Activated CD4-positive, alpha-beta T cell treated with anti-CD3 and anti-CD28 coated beads for 36 hours (primary cell): ENCODE measurements around the gene NR2E1. TPM values are rescaled to one million over a fixed set of nuclear protein-coding genes. Genes with fewer than 3 reads are reported as not detected.

Experiments
- ATAC-seq: fragments of 200-7000 bp; cut with Tn5 transposase; one replicate; pipeline ENCODE4 v1.10.0; 2021; ENCODE audit warnings: mild to moderate bottlenecking, moderate library complexity
- CTCF ChIA-PET: fragments of 350-600 bp; sonication (Branson Sonifier 250); formaldehyde crosslinking; loops from one replicate; lab custom pipeline; 2021; ENCODE audit warnings: antibody characterized with exemption; lab: Charles Lee
- POLR2A ChIA-PET: fragments of 350-600 bp; sonication (Branson Sonifier 250); formaldehyde crosslinking; loops from one replicate; lab custom pipeline; 2021; ENCODE audit warnings: antibody characterized with exemption, inconsistent platforms; lab: Charles Lee
- DNase-seq: peaks from one replicate; pipeline ENCODE4 v3.0.0-alpha.2; 2020
- H3K27ac Mint-ChIP-seq: one replicate; pipeline ENCODE4 v1.8.0; 2021; ENCODE audit warnings: mixed read lengths
- H3K27me3 Mint-ChIP-seq: one replicate; pipeline ENCODE4 v1.8.0; 2021; ENCODE audit warnings: mixed read lengths
- H3K36me3 Mint-ChIP-seq: one replicate; pipeline ENCODE4 v1.8.0; 2021; ENCODE audit warnings: low read depth, mixed read lengths
- H3K4me1 Mint-ChIP-seq: one replicate; pipeline ENCODE4 v1.8.0; 2021; ENCODE audit warnings: mixed read lengths
- H3K4me3 Mint-ChIP-seq: one replicate; pipeline ENCODE4 v1.8.0; 2021; ENCODE audit warnings: mild to moderate bottlenecking, moderate library complexity, mixed read lengths
- H3K9me3 Mint-ChIP-seq: one replicate; pipeline ENCODE4 v1.8.0; 2021; ENCODE audit warnings: low read depth, mixed read lengths
- intact Hi-C, 2 experiments: fragments of 100-400 bp; cut with DNase I in 1 of 2; cut with micrococcal nuclease in 1 of 2; formaldehyde crosslinking; loops; one replicate each; pipeline versions ENCODE4 v1.14.2 to v1.15.1; 2022 to 2024; cut with DNase I, micrococcal nuclease
- total RNA-seq, 2 experiments: library from RNA; stranded (reverse); gene quantifications; one replicate each; pipeline ENCODE4 v1.2.3, GENCODE V29; 2021

NR2E1 gene
- total RNA-seq, 2 experiments from 2014 or later = not detected

DNA sequence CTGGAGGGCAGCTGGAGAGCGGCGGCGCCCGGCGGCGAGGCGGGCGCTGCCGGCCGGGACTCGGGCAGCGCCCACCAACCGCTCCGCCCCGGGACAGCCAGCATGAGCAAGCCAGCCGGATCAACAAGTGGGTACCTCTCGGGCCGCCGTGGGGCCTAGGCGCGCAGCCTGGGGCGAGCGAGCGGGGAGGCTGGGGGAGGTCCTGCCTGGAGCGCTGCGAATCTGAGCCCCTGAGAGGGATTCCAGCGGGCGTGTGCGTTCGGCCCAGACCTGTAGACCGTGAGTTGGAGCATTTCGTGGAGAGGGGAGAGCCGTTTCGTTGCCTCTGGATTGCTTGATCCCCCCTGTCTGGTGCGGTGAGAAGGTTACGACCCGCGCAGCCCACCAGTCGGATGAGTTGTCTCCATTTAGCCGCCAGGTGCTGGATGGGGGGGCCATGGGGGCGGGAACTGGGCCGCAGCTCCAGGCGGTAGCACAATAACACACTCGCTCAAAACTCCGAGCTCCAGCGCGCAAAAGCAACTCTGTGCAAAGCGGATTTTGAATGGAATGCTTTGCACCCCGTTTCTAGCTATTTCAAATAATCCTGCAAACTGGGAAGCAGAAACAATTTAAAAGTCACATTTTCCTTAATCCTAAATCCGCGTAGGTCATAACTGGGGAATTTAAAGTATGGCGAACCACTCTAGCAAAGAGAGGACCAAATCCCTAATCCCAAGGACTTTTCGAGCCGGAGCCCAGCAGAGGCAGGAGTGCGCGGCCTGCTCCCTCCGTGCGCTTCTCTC is 1.0 kb downstream of the NR2E1 start:
- DNase-seq = no peak
- intact Hi-C loops = loop anchor here (1.0 to 5.0 kb wide), 3 partner anchors 9 to 680 kb away; no protein-coding TSS in a partner anchor
- ATAC-seq = no peak
- Mint-ChIP-seq H3K36me3 (no peaks in the 10 kb centered on the region), H3K27ac (no peak overlapping the region), H3K9me3 (no peaks in the 10 kb centered on the region), H3K4me1 (peaks cover 40% of the 10 kb centered on the region), H3K27me3 (peaks cover 81% of the 10 kb centered on the region), H3K4me3 (peak overlapping the region; percentile 38)
- CTCF ChIA-PET = interaction anchor here (0.6 to 2.8 kb wide), 3 partner anchors 8 to 19 kb away, joined by 3 to 8 read pairs (median 3); no protein-coding TSS in a partner anchor
- POLR2A ChIA-PET = no interaction called here

DNA sequence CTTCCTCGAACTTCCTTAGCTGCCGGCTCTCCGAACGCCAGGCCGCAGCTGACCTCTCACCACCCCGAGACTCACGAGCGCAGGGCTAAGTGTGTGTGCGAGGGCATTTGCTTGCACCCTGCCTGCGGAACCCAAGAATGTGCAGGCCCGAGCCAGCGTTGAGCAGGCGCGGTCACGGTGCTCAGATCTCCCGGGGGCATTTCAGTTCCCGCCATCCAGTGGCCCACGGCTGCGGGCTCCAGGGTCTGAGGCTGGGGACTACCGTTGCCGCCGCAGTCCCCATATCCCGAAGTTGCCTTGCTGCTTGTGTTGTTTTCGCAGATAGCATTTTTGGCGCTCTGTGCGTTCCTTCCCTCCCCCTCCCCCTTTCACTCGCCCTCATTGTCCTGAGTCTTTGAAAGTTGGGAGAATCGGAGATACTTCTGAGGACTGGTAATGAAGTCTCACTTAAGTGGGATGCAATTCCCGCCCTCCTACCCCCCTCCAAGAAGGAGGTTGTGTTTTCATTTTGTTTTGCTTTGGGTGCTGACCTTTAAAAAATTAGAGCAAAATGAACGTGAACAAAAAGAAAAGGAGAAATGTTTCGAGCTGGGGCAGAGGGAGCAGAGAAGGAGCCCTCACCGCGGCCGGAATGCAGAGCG is 1.7 kb downstream of the NR2E1 start:
- Mint-ChIP-seq H3K27me3 (peaks cover 84% of the 10 kb centered on the region), H3K9me3 (no peaks in the 10 kb centered on the region), H3K36me3 (no peaks in the 10 kb centered on the region), H3K4me3 (peak overlapping the region; percentile 38), H3K4me1 (peaks cover 40% of the 10 kb centered on the region), H3K27ac (no peak overlapping the region)
- intact Hi-C loops = loop anchor here (1.0 to 5.0 kb wide), 3 partner anchors 9 to 680 kb away; no protein-coding TSS in a partner anchor
- ChIA-PET CTCF (interaction anchor here (0.6 to 2.8 kb wide), 3 partner anchors 8 to 510 kb away, joined by 3 to 8 read pairs (median 6); no protein-coding TSS in a partner anchor), POLR2A (interaction anchor here (1.0 kb wide), 1 partner anchor 9 kb away, joined by 3 read pairs; no protein-coding TSS in a partner anchor)
- DNase-seq (no peak), ATAC-seq (no peak)

DNA sequence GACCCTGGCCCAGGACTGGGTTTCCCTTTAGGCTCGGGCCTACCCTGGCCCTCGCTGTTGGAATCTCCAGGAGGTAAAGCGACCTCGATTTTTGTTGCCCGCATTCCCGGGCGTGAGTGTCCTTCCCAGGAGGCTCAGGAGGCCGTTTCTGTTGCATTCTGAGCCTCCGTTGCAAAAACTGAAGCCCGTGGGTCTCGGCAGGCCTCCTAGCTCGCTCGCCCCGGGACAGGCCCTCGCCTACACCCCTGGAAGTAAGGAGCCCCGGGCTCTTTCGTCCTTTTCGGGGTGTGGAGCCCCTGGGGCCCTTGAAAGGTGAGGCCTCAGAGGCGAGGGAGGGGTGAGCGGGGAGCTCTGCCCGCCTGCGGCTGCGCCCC is 2.3 kb downstream of the NR2E1 start:
- peak overlapping the region; percentile 38 for H3K4me3 Mint-ChIP-seq
- no peak for DNase-seq
- intact Hi-C loops = loop anchor here in 1 of 2 experiments (5.0 kb wide), 1 partner anchor 681 kb away; no protein-coding TSS in a partner anchor
- H3K36me3 Mint-ChIP-seq = no peaks in the 10 kb centered on the region
- ChIA-PET CTCF (interaction anchor here (1.3 to 2.8 kb wide), 4 partner anchors 9 to 510 kb away, joined by 5 to 8 read pairs (median 7); no protein-coding TSS in a partner anchor), POLR2A (interaction anchor here (1.0 kb wide), 1 partner anchor 10 kb away, joined by 3 read pairs; no protein-coding TSS in a partner anchor)
- no peak overlapping the region for H3K27ac Mint-ChIP-seq
- ATAC-seq = no peak
- H3K4me1 Mint-ChIP-seq = peaks cover 40% of the 10 kb centered on the region
- H3K27me3 Mint-ChIP-seq = peaks cover 85% of the 10 kb centered on the region
- no peaks in the 10 kb centered on the region for H3K9me3 Mint-ChIP-seq

DNA sequence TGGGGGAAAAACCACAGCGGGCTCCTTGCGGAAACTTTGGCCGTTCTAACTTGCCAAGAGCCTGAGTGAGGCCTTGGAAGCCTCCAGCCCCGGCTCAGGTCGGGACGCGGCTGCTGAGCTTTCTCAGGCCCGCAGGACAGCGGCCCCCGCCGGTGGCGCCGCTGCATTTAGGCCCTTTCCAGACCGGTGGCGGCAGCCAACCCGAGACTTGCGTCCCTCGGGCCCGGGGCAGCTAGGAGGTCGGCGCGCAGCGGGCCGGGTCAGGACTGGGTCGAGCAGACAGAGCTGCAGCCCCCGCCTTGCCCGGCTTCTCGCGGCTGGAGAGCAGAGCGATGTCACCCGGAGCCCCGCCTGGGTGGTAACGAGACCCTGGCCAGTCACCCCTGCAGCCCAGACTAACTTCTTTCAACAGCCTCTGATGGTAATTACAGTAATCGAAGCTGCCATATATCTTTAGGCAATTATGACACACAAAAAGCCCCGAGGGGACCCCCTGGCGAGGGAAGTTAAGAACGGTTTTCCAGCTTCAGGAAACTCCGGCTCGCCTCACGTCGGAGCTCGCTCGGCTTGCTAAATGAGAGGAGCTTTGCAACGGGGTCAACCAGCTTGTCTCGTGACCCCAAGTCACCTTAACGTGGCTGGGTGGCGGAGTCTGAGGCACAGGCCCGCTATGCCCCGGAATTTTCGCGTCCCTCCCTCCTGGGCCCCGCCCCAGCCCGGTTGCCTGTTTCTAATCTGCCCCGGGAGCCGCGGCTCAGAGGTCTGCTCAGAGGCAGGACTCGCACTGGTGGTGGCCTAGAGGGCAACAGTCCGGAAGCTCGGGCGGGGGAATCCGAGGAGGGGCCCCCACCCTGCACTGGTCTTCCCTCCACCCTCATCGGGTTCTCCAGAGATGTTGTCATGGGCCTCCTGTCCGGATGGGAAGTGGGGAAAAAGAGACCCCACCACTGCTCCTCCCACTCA is 3.0 kb downstream of the NR2E1 start:
- ATAC-seq (peak; percentile 54), DNase-seq (peak; percentile 46)
- Mint-ChIP-seq H3K36me3 (no peaks in the 10 kb centered on the region), H3K27me3 (peaks cover 81% of the 10 kb centered on the region), H3K4me1 (peaks cover 40% of the 10 kb centered on the region), H3K27ac (no peak overlapping the region), H3K4me3 (peak overlapping the region; percentile 49), H3K9me3 (no peaks in the 10 kb centered on the region)
- ChIA-PET CTCF (interaction anchor here (0.9 to 2.8 kb wide), 7 partner anchors 8 to 511 kb away, joined by 3 to 8 read pairs (median 5); no protein-coding TSS in a partner anchor), POLR2A (interaction anchor here (0.6 to 1.0 kb wide), 2 partner anchors 11 to 49 kb away, joined by 3 read pairs; no protein-coding TSS in a partner anchor)
- intact Hi-C loops = loop anchor here in 1 of 2 experiments (5.0 kb wide), 1 partner anchor 681 kb away; no protein-coding TSS in a partner anchor

DNA sequence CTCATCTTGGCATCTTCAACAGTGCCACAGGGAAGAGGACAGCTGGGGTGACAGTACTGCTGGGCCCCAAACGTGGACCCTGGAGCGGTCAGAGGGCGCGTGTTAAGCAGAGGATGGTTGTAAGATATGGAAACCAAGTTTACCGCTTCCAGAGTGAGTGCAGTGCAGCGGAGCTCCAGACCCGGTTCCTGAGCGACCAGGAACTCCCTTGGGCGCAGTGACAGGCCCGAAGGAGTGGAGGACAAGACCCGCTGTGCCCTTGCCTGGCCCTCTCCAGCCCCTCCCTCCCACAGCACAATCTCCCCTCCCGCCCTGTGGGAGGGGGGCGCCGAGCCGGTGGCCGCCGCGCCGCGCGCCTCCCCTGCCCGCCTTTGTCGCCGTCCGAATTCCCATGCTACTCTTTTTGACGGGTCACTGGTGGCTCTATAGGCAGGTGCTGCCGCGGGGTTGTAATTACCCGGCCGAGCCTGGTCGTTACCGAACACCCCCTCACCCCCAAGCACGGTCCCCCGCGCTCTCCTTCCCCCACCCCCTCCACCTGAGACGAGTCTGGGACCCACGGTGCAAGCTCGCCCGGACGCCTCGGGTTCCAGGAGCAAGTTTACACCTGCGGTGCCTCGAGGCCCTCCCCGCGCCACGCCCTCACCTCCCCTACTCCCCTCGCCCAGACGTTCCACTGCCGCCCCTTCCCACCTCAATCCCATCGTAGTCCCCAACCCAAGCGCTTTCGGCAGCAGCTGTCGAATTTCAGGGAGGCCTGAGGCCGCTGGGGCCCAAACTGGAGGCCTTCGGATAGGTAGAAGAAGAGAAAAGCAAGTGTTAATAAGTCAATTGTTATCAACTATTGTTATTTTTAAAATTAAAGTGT is 3.9 kb downstream of the NR2E1 start:
- ChIA-PET POLR2A (no interaction called here), CTCF (interaction anchor here (0.9 to 2.8 kb wide), 6 partner anchors 9 to 322 kb away, joined by 3 to 8 read pairs (median 4); no protein-coding TSS in a partner anchor)
- ATAC-seq = no peak
- H3K4me3 Mint-ChIP-seq = peak overlapping the region; percentile 49
- no peaks in the 10 kb centered on the region for H3K36me3 Mint-ChIP-seq
- peaks cover 77% of the 10 kb centered on the region for H3K27me3 Mint-ChIP-seq
- H3K4me1 Mint-ChIP-seq = peaks cover 40% of the 10 kb centered on the region
- intact Hi-C loops = loop anchor here (5.0 to 10.0 kb wide), 2 partner anchors 355 to 682 kb away; no protein-coding TSS in a partner anchor
- no peak overlapping the region for H3K27ac Mint-ChIP-seq
- no peaks in the 10 kb centered on the region for H3K9me3 Mint-ChIP-seq
- no peak for DNase-seq

DNA sequence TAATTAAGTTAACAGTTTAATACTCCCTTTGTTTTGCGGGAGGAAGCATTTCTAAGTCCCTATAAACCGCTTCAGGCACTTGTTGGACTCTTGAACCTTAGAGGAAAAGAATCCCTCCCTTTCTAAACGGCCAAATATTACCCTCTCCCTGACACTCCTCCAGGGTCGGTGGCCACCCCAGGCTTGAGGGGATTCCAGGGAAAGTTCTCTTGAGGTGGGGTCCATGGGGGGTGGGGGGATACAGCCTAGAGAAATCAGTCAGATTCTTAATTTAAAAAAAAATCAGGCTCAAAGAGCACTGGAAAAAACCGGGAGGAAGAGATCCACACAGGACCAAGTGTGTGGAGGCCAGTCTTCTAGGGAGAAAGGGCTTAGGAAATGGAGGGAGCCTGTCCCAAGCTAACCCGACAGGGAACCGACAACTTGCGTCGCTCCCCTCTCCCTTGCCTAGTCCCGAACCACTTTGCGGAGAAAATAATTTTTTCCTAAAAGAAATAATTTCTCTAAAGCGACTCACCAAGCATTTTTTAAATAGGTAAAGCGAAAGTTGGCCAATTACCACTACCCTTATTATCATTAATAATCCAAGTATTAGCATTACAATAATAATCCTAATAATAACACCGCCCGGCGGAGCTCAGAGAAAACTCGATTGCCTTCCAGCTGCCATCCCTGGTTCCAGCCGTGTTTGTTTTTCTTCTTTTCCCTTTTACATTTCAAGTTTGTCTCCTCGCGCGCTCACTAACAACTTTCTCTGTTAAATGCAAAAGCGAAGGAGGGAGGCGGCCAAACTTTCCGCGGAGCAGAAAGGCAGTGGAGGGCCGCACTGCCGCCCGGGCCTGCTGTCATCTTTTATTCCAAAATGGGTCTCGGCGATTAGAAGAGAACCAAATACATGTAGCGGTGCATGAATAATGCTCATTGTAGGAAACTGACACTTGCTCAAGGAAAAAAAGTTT is 4.8 kb downstream of the NR2E1 start:
- H3K36me3 Mint-ChIP-seq = no peaks in the 10 kb centered on the region
- no peak for ATAC-seq
- H3K4me3 Mint-ChIP-seq = no peak overlapping the region
- H3K9me3 Mint-ChIP-seq = no peaks in the 10 kb centered on the region
- POLR2A ChIA-PET = no interaction called here
- peaks cover 75% of the 10 kb centered on the region for H3K27me3 Mint-ChIP-seq
- intact Hi-C loops = loop anchor here in 1 of 2 experiments (10.0 kb wide), 1 partner anchor 354 kb away; no protein-coding TSS in a partner anchor
- no peak for DNase-seq
- H3K4me1 Mint-ChIP-seq = peaks cover 43% of the 10 kb centered on the region
- H3K27ac Mint-ChIP-seq = no peak overlapping the region
- CTCF ChIA-PET = interaction anchor here (1.6 kb wide), 1 partner anchor 11 kb away, joined by 3 read pairs; no protein-coding TSS in a partner anchor

DNA sequence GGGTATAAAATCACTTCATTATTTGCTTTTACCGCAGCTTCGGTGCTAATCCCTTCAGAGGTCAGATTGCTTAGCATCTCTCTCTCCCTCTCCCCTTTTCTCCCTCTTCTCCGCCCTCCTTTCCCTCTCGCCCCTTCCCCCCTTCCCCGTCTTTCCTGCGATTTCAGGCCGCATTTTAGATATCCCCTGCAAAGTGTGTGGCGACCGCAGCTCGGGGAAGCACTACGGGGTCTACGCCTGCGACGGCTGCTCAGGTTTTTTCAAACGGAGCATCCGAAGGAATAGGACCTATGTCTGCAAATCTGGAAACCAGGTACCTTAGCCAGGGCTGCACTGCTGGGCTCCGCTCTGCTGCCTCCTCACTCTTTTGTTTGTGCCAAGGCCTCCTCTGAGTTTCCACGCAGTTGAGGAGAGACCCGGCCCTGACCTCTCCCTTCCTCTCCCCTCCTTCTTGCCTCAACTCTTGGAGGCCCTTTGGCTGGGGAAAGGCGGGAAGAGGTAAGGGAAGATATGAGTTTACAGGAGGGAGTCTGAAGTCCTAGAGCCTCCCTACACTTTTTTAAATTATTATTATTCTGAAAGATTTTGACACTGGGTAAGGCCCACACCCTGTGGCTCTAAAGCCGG is 5.6 kb downstream of the NR2E1 start:
- no peak overlapping the region for H3K27ac Mint-ChIP-seq
- intact Hi-C loops = loop anchor here in 1 of 2 experiments (10.0 kb wide), 1 partner anchor 353 kb away; no protein-coding TSS in a partner anchor
- CTCF ChIA-PET = interaction anchor here (1.6 kb wide), 1 partner anchor 12 kb away, joined by 3 read pairs; no protein-coding TSS in a partner anchor
- H3K4me3 Mint-ChIP-seq = no peak overlapping the region
- H3K36me3 Mint-ChIP-seq = no peaks in the 10 kb centered on the region
- DNase-seq (no peak), ATAC-seq (no peak)
- H3K27me3 Mint-ChIP-seq = peaks cover 75% of the 10 kb centered on the region
- H3K4me1 Mint-ChIP-seq = peaks cover 43% of the 10 kb centered on the region
- H3K9me3 Mint-ChIP-seq = no peaks in the 10 kb centered on the region
- POLR2A ChIA-PET = no interaction called here

DNA sequence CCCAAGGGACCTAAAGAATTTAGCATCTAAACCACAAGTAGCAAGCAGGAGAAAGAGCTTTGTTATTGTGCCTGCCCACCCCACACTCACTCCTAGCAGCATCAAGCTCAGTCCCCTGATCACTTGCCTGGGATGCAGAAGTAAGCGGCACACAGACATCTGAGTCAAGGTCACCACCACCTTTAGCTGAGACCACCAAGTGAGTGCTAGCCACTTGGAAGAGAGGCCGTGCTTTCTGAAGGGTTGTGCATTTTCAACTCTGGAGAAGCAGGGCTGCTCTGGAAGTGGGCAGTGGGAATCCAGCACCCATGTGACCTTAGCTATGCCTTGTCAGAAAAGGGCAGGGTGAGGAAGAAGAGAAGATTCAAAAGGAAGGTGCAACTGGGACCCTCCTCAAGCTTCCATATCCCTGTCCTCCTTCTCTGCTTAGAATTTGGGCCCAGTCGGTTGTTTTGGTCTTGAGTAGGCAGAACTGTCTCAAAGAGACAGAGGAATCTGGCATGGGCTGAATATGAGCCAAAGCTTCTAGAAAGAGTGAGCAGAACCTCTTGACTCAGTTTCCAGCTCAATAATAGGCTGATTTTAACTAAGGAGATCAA is 6.2 kb downstream of the NR2E1 start:
- no peaks in the 10 kb centered on the region for H3K9me3 Mint-ChIP-seq
- intact Hi-C loops = loop anchor here in 1 of 2 experiments (10.0 kb wide), 1 partner anchor 353 kb away; no protein-coding TSS in a partner anchor
- no peak overlapping the region for H3K27ac Mint-ChIP-seq
- H3K4me1 Mint-ChIP-seq = peaks cover 41% of the 10 kb centered on the region
- ATAC-seq = no peak
- H3K4me3 Mint-ChIP-seq = no peak overlapping the region
- no peak for DNase-seq
- no peaks in the 10 kb centered on the region for H3K36me3 Mint-ChIP-seq
- ChIA-PET POLR2A (no interaction called here), CTCF (interaction anchor here (0.9 to 1.6 kb wide), 2 partner anchors 12 to 57 kb away, joined by 3 to 4 read pairs; no protein-coding TSS in a partner anchor)
- H3K27me3 Mint-ChIP-seq = peaks cover 77% of the 10 kb centered on the region
